ENCODE results near the gene GGT6. TPM values are rescaled to one million over a fixed set of nuclear protein-coding genes. Genes with fewer than 3 reads are reported as not detected.

Gene GGT6
- total RNA-seq, 3 donors from 2014 or later: 12.8 to 33.8 TPM; not detected in 1

- H3K4me3 ChIP-seq: no peak overlapping the region
- DNase-seq (ENCODE audit: low spot score in 2 of 2): no peak
- no peaks in the 10 kb centered on the region for H3K27me3 ChIP-seq
- H3K36me3 ChIP-seq: peaks cover 8% of the 10 kb centered on the region
- no peaks in the 10 kb centered on the region for H3K9me3 ChIP-seq
- no peak for TF ChIP-seq POLR2A (IDR thresholded peaks at IDR 0.05)
- TF ChIP-seq CTCF (IDR thresholded peaks at IDR 0.05): no peak
- TF ChIP-seq POLR2AphosphoS5 (IDR thresholded peaks at IDR 0.05): no peak
- H3K4me1 ChIP-seq: peaks cover 5 to 23% of the 10 kb centered on the region in 2 donors
- H3K27ac ChIP-seq: no peak overlapping the region
- intact Hi-C loops (cut with DNase I; ENCODE audit: low total_unique reads): no loop called here
These were observed 8.4 kb downstream of the GGT6 start for GRCh38 chr17:4551796-4552525.

GRCh38 chr17:4551141-4551540, 9.2 kb downstream of the GGT6 start:
- intact Hi-C loops (cut with DNase I; ENCODE audit: low total_unique reads): no loop called here
- Histone ChIP-seq H3K27me3 (no peaks in the 10 kb centered on the region), H3K9me3 (no peaks in the 10 kb centered on the region), H3K4me1 (peaks cover 5 to 23% of the 10 kb centered on the region in 2 donors), H3K27ac (peak overlapping the region; percentile 25 to 52), H3K36me3 (peaks cover 8% of the 10 kb centered on the region), H3K4me3 (no peak overlapping the region)
- DNase-seq (ENCODE audit: low spot score in 2 of 2): no peak
- TF ChIP-seq CTCF (IDR thresholded peaks at IDR 0.05): no peak
- TF ChIP-seq POLR2A (IDR thresholded peaks at IDR 0.05): no peak
- TF ChIP-seq POLR2AphosphoS5 (IDR thresholded peaks at IDR 0.05): no peak

GRCh38 chr17:4550534-4551039, 9.8 kb downstream of the GGT6 start:
- Histone ChIP-seq H3K27me3 (no peaks in the 10 kb centered on the region), H3K9me3 (no peaks in the 10 kb centered on the region), H3K4me3 (no peak overlapping the region), H3K27ac (peak overlapping the region; percentile 52 to 56), H3K4me1 (peaks cover 0 to 18% of the 10 kb centered on the region in 2 donors), H3K36me3 (peaks cover 8% of the 10 kb centered on the region)
- intact Hi-C loops (cut with DNase I; ENCODE audit: low total_unique reads): no loop called here
- TF ChIP-seq CTCF (IDR thresholded peaks at IDR 0.05): no peak
- no peak for TF ChIP-seq POLR2AphosphoS5 (IDR thresholded peaks at IDR 0.05)
- TF ChIP-seq POLR2A (IDR thresholded peaks at IDR 0.05): no peak
- peak in 1 of 2 donors; percentile 61 for DNase-seq (ENCODE audit: low spot score in 2 of 2)

GRCh38 chr17:4549781-4550533, 10.4 kb downstream of the GGT6 start:
- intact Hi-C loops (cut with DNase I; ENCODE audit: low total_unique reads): no loop called here
- H3K36me3 ChIP-seq: peaks cover 8% of the 10 kb centered on the region
- TF ChIP-seq POLR2A (IDR thresholded peaks at IDR 0.05) (no peak), POLR2AphosphoS5 (IDR thresholded peaks at IDR 0.05) (no peak), CTCF (IDR thresholded peaks at IDR 0.05) (no peak)
- no peaks in the 10 kb centered on the region for H3K27me3 ChIP-seq
- no peak for DNase-seq (ENCODE audit: low spot score in 2 of 2)
- H3K4me3 ChIP-seq: peak overlapping the region in 1 of 3 donors; percentile 19
- H3K4me1 ChIP-seq: peaks cover 0 to 18% of the 10 kb centered on the region in 2 donors
- peak overlapping the region; percentile 52 to 56 for H3K27ac ChIP-seq
- no peaks in the 10 kb centered on the region for H3K9me3 ChIP-seq
